Tongue (tissue), 2 donors: ENCODE data around the gene PSIP1. TPM values are rescaled to one million over a fixed set of nuclear protein-coding genes. Genes with fewer than 3 reads are reported as not detected.
"Not testable (repeated sequence)": the region's sequence is repeated elsewhere in the genome, so short reads cannot be mapped to it uniquely, and the experiment has no call there.

Experiments
- DNase-seq: peaks from one replicate; pipeline ENCODE4 v3.0.0-alpha.2; 2015
- total RNA-seq: library from RNA; depleted of rRNA; stranded (reverse); fragments of >200 nt; gene quantifications from one replicate; pipeline ENCODE4 v1.2.3, GENCODE V29; 2014

The PSIP1 gene
- 56.1 TPM for total RNA-seq

GRCh38 chr9:15510789-15511575 lies at the start of gene PSIP1:
Gene PSIP1 (minus strand): TSS chr9:15510970. CDS start chr9:15510188, 782 bp downstream.
- DNase-seq = peak; percentile 92

GRCh38 chr9:15553528-15553898 lies 42.7 kb upstream of the PSIP1 start:
- DNase-seq = no peak

GRCh38 chr9:15552636-15553527 lies 42.1 kb upstream of the PSIP1 start, which contains the start of gene CCDC171:
Gene CCDC171 (plus strand): TSS chr9:15553043. CDS start chr9:15564089, 11,046 bp downstream.
- DNase-seq = peak; percentile 98

GRCh38 chr9:15549611-15550010 lies 38.8 kb upstream of the PSIP1 start:
- no peak for DNase-seq

GRCh38 chr9:15543047-15543813 lies 32.5 kb upstream of the PSIP1 start:
- no peak for DNase-seq

GRCh38 chr9:15542624-15543023 lies 31.9 kb upstream of the PSIP1 start:
- no peak for DNase-seq

- DNase-seq = peak; percentile 10
Measured at GRCh38 chr9:15541872-15542271, 31.1 kb upstream of the PSIP1 start.

- no peak for DNase-seq
Measured at GRCh38 chr9:15531380-15531779, 20.6 kb upstream of the PSIP1 start.

GRCh38 chr9:15529566-15530324 lies 19.0 kb upstream of the PSIP1 start:
- no peak for DNase-seq

- DNase-seq = not testable (repeated sequence)
Measured at GRCh38 chr9:15527035-15527434, 16.3 kb upstream of the PSIP1 start.

- DNase-seq = no peak
Measured at GRCh38 chr9:15525958-15526357, 15.2 kb upstream of the PSIP1 start.

GRCh38 chr9:15524845-15525455 lies 14.2 kb upstream of the PSIP1 start:
- no peak for DNase-seq

- no peak for DNase-seq
Measured at GRCh38 chr9:15522130-15522755, 11.5 kb upstream of the PSIP1 start.

GRCh38 chr9:15521254-15521653 lies 10.5 kb upstream of the PSIP1 start:
- DNase-seq = no peak

GRCh38 chr9:15519831-15520230 lies 9.1 kb upstream of the PSIP1 start:
- DNase-seq = no peak

- no peak for DNase-seq
Measured at GRCh38 chr9:15513335-15513734, 2.6 kb upstream of the PSIP1 start.

- no peak for DNase-seq
Measured at GRCh38 chr9:15512889-15513288, 2.1 kb upstream of the PSIP1 start.

- no peak for DNase-seq
Measured at GRCh38 chr9:15512204-15512603, 1.4 kb upstream of the PSIP1 start.

- DNase-seq = peak; percentile 66
Measured at GRCh38 chr9:15509931-15510788, 610 bp downstream of the PSIP1 start.

- no peak for DNase-seq
Measured at GRCh38 chr9:15505921-15506320, 4.8 kb downstream of the PSIP1 start.
